Spleen (tissue), 11 donors: ENCODE measurements around the gene ATP5PO. TPM values are rescaled to one million over a fixed set of nuclear protein-coding genes. Genes with fewer than 3 reads are reported as not detected.
A peak's percentile ranks its signal among the peaks of the same experiment; 100 is the strongest.

ENCODE experiments used
- DNase-seq: peaks from one replicate; pipeline ENCODE4 v3.0.0-alpha.2; 2020
- H3K27ac ChIP-seq, 8 donors: fragments of 200-600 bp; sonication (generic) in 7 of 8; 1 replicate in 4 of 8; 2 replicates in 4 of 8; pipeline versions ENCODE4 v1.5.0 to v1.8.0; 2016 to 2021; ENCODE audit warnings: inconsistent platforms in 4 of 8, mild to moderate bottlenecking in 4 of 8, moderate library complexity in 1 of 8
- H3K27me3 ChIP-seq, 7 donors: fragments of 200-600 bp; sonication (generic) in 6 of 7; replicated peaks in 1 of 7; 1 replicate in 4 of 7; 2 replicates in 3 of 7; pipeline versions ENCODE4 v1.5.0 to v1.8.0; 2016 to 2021; ENCODE audit warnings: inconsistent platforms in 3 of 7, mild to moderate bottlenecking in 1 of 7
- H3K36me3 ChIP-seq, 6 donors: fragments of 200-600 bp; sonication (generic) in 5 of 6; 1 replicate in 4 of 6; 2 replicates in 2 of 6; pipeline versions ENCODE4 v1.5.0 to v1.8.0; 2016 to 2021; ENCODE audit warnings: inconsistent platforms in 2 of 6
- H3K4me1 ChIP-seq, 6 donors: fragments of 200-600 bp; sonication (generic) in 5 of 6; 1 replicate in 3 of 6; 2 replicates in 3 of 6; pipeline versions ENCODE4 v1.5.0 to v1.8.0; 2016 to 2021; ENCODE audit warnings: inconsistent platforms in 3 of 6
- H3K4me3 ChIP-seq, 8 donors: fragments of 200-600 bp; sonication (generic) in 7 of 8; 1 replicate in 4 of 8; 2 replicates in 4 of 8; pipeline versions ENCODE4 v1.5.0 to v1.8.0; 2016 to 2021; ENCODE audit warnings: inconsistent platforms in 4 of 8, mild to moderate bottlenecking in 4 of 8, moderate library complexity in 2 of 8
- H3K9me3 ChIP-seq, 8 donors: fragments of 200-600 bp; sonication (generic) in 7 of 8; 1 replicate in 4 of 8; 2 replicates in 4 of 8; pipeline versions ENCODE4 v1.5.0 to v1.8.0; 2016 to 2021; ENCODE audit warnings: inconsistent platforms in 4 of 8
- POLR2A ChIP-seq, 3 donors: fragments of 450-650 bp; IDR thresholded peaks; one replicate each; pipeline ENCODE4 v1.5.1; 2017; ENCODE audit warnings: antibody characterized with exemption in 3 of 3, mild to moderate bottlenecking in 1 of 3
- POLR2AphosphoS5 ChIP-seq, 3 donors: sonication (generic); formaldehyde crosslinking; IDR thresholded peaks; one replicate each; pipeline ENCODE4 v1.5.1; 2017; ENCODE audit warnings: antibody characterized with exemption in 3 of 3
- WGBS, 5 donors: extraction: QIAGEN DNeasy Blood & Tissue Kit in 3 of 5; methylation state at CpG; one replicate each; pipeline versions ENCODE4 v1.1.5 to v1.1.7; 2013 to 2018; 5-methylcytosine and 5-hydroxymethylcytosine counted together
- intact Hi-C: fragments of 100-400 bp; cut with DNase I; formaldehyde crosslinking; loops from one replicate; pipeline ENCODE4 v1.15.0; 2023; ENCODE audit warnings: low total_unique reads
- polyA plus RNA-seq, 3 donors: library from polyadenylated mRNA; stranded (reverse); fragments of 200-250 nt; gene quantifications; one replicate each; pipeline ENCODE4 v1.2.1, GENCODE V29; 2013
- total RNA-seq, 7 donors: library from RNA; depleted of rRNA in 3 of 7; stranded (reverse); fragments of >200 nt in 3 of 7; fragmentation: NEBNext Ultra II Directional in 4 of 7; extraction: Animal tissue kit (Norgen Biotek cat#: 25700) in 4 of 7; gene quantifications; one replicate each; pipeline versions ENCODE4 v1.1.0 to v1.2.1, GENCODE V29; 2016 to 2021
- TF ChIP-seq, protein P1 (sequence below), 11 experiments: fragments of 200-600 bp in 7 of 11; fragments of 450-650 bp in 4 of 11; sonication (generic) in 4 of 11; IDR thresholded peaks in 8 of 11; conservative IDR thresholded peaks in 3 of 11; 1 replicate in 7 of 11; 2 replicates in 4 of 11; pipeline versions ENCODE4 v1.4.0 to v1.8.0; 2016 to 2021; ENCODE audit warnings: antibody characterized with exemption in 11 of 11, inconsistent platforms in 4 of 11, mild to moderate bottlenecking in 1 of 11
- donor health status: healthy with polysubstance abuse.
- donor health status: DM: no; HTN: no; CAD: no; lungs with moderate emphysema.
- donor health status: DM: no; HTN: no; CAD: no.
- donor health status: Bipolar disorder and iron deficiency.
- donor health status: healthy.
- donor health status: DM: no; HTN: no; CAD: no.
- donor health status: DM: yes; HTN: yes; CAD: no.

The ATP5PO gene
- total and polyA plus RNA-seq, 10 donors: 97.6 to 286 (median 127) TPM

DNA sequence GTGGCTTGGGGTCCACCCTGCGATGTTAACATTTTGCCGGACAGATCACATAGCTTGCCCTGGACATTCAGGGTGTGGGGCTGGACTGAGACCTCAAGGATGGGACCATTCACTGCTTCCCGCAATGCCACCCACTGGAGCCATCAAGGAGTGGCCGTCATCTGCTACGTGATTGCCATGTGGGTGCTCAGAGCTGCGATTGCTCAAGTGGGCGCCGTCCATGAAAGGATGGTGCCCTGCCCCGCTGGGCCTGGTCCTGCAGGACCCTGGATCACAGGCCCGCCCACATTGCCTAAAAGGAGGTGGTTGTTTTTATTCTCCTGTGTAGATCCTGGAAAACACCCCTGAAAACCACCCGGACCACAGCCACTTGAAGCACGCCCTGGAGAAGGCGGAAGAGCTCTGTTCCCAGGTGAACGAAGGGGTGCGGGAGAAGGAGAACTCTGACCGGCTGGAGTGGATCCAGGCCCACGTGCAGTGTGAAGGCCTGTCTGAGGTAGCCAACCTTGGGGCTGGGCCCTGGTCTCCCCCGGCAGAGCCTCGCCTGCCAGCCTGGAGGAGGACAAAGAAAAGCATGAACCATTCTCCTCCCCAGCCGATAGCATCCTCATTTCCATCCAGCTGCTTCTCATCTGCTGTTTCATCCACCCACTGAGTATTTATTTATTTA, 40.4 kb downstream of the ATP5PO start:
- DNase-seq: peak; percentile 54
- TF ChIP-seq POLR2AphosphoS5 (IDR thresholded peaks at IDR 0.05): no peak
- H3K27me3 ChIP-seq: no peaks in the 10 kb centered on the region
- intact Hi-C loops: no loop called here
- H3K4me1 ChIP-seq: no peaks in the 10 kb centered on the region
- WGBS, 5 donors: 90 to 93% (median 93%) methylated on average over 19 to 20 of the region's 20 CpGs
- no peaks in the 10 kb centered on the region for H3K36me3 ChIP-seq
- H3K4me3 ChIP-seq: no peak overlapping the region
- no peak overlapping the region for H3K27ac ChIP-seq
- no peaks in the 10 kb centered on the region for H3K9me3 ChIP-seq

DNA sequence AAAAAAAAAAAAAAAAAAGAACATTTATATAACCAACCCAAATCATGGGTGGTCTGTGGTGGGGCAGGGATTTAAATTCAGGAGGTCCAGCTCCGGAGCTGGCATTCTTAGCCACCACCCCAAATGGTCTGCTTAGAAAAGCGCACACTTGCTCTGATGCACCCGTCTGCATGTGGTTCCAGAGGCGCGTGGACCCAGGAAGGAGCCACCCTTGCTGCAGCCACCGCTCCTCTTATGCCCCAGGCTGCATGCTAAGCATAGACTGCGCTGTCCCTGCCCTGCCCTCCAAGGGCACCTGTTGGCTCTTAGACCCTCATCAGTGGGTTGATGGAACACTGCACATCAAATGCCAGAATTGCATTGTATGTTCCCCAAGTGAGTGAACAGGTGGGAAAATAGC, 41.4 kb downstream of the ATP5PO start:
- H3K27ac ChIP-seq: no peak overlapping the region
- no peaks in the 10 kb centered on the region for H3K4me1 ChIP-seq
- intact Hi-C loops: no loop called here
- 88 to 97% (median 95%) methylated on average over 6 to 7 of the region's 7 CpGs for WGBS, 5 donors
- no peaks in the 10 kb centered on the region for H3K9me3 ChIP-seq
- H3K4me3 ChIP-seq: no peak overlapping the region
- peak; percentile 25 for DNase-seq
- H3K36me3 ChIP-seq: no peaks in the 10 kb centered on the region
- TF ChIP-seq, protein P1, sequence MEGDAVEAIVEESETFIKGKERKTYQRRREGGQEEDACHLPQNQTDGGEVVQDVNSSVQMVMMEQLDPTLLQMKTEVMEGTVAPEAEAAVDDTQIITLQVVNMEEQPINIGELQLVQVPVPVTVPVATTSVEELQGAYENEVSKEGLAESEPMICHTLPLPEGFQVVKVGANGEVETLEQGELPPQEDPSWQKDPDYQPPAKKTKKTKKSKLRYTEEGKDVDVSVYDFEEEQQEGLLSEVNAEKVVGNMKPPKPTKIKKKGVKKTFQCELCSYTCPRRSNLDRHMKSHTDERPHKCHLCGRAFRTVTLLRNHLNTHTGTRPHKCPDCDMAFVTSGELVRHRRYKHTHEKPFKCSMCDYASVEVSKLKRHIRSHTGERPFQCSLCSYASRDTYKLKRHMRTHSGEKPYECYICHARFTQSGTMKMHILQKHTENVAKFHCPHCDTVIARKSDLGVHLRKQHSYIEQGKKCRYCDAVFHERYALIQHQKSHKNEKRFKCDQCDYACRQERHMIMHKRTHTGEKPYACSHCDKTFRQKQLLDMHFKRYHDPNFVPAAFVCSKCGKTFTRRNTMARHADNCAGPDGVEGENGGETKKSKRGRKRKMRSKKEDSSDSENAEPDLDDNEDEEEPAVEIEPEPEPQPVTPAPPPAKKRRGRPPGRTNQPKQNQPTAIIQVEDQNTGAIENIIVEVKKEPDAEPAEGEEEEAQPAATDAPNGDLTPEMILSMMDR (IDR thresholded peaks at IDR 0.05 in 8 of 11, conservative IDR thresholded peaks at IDR 0.05 in 3 of 11): no peak
- TF ChIP-seq POLR2A (IDR thresholded peaks at IDR 0.05) (no peak), POLR2AphosphoS5 (IDR thresholded peaks at IDR 0.05) (no peak)
- no peaks in the 10 kb centered on the region for H3K27me3 ChIP-seq

DNA sequence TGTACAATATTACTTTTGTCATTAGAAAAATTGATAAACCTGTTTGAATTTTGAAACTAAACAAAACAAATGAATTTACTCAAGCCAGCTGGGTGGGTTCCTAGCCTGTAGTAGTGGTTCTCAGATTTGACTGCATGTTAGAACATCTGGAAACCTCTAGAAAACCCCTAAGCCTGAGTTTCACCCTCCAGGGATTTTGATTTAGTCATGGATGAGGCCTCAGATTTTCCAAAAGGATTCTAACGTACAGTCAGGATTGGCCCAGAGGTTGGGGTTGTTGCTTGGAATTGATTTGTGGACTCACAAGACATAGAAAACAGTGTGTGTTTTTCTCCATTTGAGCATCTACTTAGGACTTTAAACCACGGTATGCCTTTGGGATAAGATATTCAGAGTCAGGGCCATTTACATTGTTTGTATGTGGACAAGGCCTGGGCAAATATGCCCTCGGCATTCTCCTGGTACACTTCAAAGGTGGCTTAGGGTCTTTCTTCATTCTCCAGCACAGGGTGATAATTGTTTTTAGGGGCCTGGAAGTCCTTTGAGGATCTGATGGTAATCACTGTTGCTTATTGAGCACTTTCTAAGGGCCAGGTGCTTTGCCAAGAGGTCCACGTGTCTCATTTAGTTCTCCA, 42.6 kb downstream of the ATP5PO start:
- intact Hi-C loops: no loop called here
- Histone ChIP-seq H3K4me3 (no peak overlapping the region), H3K9me3 (no peaks in the 10 kb centered on the region), H3K27me3 (no peaks in the 10 kb centered on the region), H3K4me1 (no peaks in the 10 kb centered on the region), H3K27ac (no peak overlapping the region), H3K36me3 (no peaks in the 10 kb centered on the region)
- no peak for DNase-seq
- WGBS, 5 donors: 83 to 97% (median 90%) methylated on average over 4 of the region's 4 CpGs
- TF ChIP-seq, protein P1 (IDR thresholded peaks at IDR 0.05 in 8 of 11, conservative IDR thresholded peaks at IDR 0.05 in 3 of 11): no peak
- TF ChIP-seq POLR2AphosphoS5 (IDR thresholded peaks at IDR 0.05) (no peak), POLR2A (IDR thresholded peaks at IDR 0.05) (no peak)

DNA sequence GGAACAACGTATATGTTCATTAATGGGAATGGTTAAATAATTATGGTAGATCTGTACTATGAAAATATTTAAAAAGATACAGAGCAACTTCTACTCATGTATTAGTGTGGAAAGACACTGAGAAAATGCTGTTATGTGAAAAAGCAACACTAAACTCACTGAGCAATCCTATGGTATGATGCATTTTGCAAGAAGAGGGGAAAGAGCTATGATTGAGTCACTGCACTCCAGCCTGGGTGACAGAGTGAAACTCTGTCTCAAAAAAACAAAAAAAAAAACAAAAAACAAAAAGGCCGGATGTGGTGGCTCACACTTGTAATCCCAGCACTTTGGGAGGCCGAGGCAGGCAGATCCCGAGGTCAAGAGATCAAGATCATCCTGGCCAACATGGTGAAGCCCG, 44.4 kb downstream of the ATP5PO start:
- WGBS, 5 donors: 83 to 88% (median 86%) methylated on average over 5 of the region's 5 CpGs
- TF ChIP-seq, protein P1 (IDR thresholded peaks at IDR 0.05 in 8 of 11, conservative IDR thresholded peaks at IDR 0.05 in 3 of 11): no peak
- TF ChIP-seq POLR2AphosphoS5 (IDR thresholded peaks at IDR 0.05): no peak
- TF ChIP-seq POLR2A (IDR thresholded peaks at IDR 0.05): no peak
- Histone ChIP-seq H3K27me3 (no peaks in the 10 kb centered on the region), H3K36me3 (no peaks in the 10 kb centered on the region), H3K4me3 (no peak overlapping the region), H3K4me1 (no peaks in the 10 kb centered on the region), H3K9me3 (no peaks in the 10 kb centered on the region), H3K27ac (no peak overlapping the region)
- DNase-seq: no peak
- intact Hi-C loops: no loop called here
